HUES64 (cell line): Measurements from ENCODE around the gene LSAMP.
"Not testable (repeated sequence)": the region's sequence is repeated elsewhere in the genome, so short reads cannot be mapped to it uniquely, and the experiment has no call there.

Experiments
- H3K27ac ChIP-seq: 2 replicates; pipeline ENCODE4 v1.7.0; 2013; ENCODE audit warnings: low read depth, low read length, inconsistent platforms
- H3K27me3 ChIP-seq: 2 replicates; pipeline ENCODE4 v1.6.1; 2013; ENCODE audit warnings: mild to moderate bottlenecking, low read length; ENCODE audit not compliant: insufficient read depth
- H3K36me3 ChIP-seq: 2 replicates; pipeline ENCODE4 v1.6.1; 2013; ENCODE audit warnings: mild to moderate bottlenecking, low read length; ENCODE audit not compliant: insufficient read depth
- H3K4me1 ChIP-seq: 2 replicates; pipeline ENCODE4 v1.6.1; 2013; ENCODE audit warnings: mild to moderate bottlenecking, low read length, moderate library complexity; ENCODE audit not compliant: insufficient read depth
- H3K4me3 ChIP-seq: 2 replicates; pipeline ENCODE4 v1.5.1; 2013; ENCODE audit warnings: mild to moderate bottlenecking, low read length, moderate library complexity
- H3K9ac ChIP-seq: 2 replicates; pipeline ENCODE4 v1.6.1; 2013; ENCODE audit warnings: mild to moderate bottlenecking, low read depth, low read length
- H3K9me3 ChIP-seq: 2 replicates; pipeline ENCODE4 v1.6.1; 2013; ENCODE audit warnings: low read depth, low read length; ENCODE audit not compliant: insufficient read depth
- WGBS: fragments of 150-250, 120-280 bp; methylation state at CpG from one replicate; pipeline ENCODE4 v1.1.7; 2013; ENCODE audit warnings: missing lambda C conversion rate; 5-methylcytosine and 5-hydroxymethylcytosine counted together

LSAMP gene

DNA sequence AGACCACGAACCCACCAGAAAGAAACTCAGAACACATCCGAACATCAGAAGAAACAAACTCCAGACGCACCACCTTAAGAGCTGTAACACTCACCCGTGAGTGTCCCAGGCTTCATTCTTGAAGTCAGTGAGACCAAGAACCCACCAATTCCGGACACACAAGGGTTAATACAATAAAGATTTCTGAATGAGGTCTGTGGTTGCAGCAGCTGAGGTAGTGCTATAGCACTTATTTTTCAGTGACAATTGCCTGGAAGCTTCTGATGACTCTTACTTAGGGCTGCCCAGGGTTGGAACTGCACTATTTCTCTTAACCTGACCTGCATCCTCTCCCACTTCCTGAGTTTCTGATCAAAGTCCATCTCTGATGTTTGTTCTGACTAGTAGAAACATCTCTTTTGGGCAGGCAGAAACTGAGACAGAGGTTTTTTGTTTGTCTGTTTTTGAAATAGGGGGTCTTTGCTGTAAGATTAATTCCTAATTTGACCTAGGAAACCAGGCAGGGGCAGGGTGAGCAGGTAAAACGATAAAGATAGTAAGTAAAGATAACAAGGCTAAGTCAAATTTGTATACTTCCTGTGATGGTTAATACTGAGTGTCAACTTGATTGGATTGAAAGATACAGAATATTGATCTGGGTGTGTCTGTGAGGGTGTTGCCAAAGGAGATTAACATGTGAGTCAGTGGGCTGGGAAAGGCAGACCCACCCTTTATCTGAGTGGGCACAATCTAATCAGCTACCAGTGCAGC is 652.9 kb downstream of the LSAMP start:
- peaks cover 15% of the 10 kb centered on the region for H3K4me1 ChIP-seq
- no peak overlapping the region for H3K9ac ChIP-seq
- peak overlapping the region; percentile 13; the same call in 1 of the 2 replicates for H3K4me3 ChIP-seq
- H3K27ac ChIP-seq: no peak overlapping the region
- no peaks in the 10 kb centered on the region for H3K27me3 ChIP-seq
- 59% methylated on average over 6 of the region's 6 CpGs for WGBS
- H3K36me3 ChIP-seq: no peaks in the 10 kb centered on the region
- H3K9me3 ChIP-seq: no peaks in the 10 kb centered on the region

GRCh38 chr3:115791271-115792153 is 653.8 kb downstream of the LSAMP start:
- H3K27ac ChIP-seq, H3K27me3 ChIP-seq, H3K9ac ChIP-seq, H3K36me3 ChIP-seq, H3K9me3 ChIP-seq, H3K4me3 ChIP-seq: not testable (repeated sequence)
- WGBS: 77% methylated on average over 55 of the region's 55 CpGs
- H3K4me1 ChIP-seq: peaks cover 15% of the 10 kb centered on the region

DNA sequence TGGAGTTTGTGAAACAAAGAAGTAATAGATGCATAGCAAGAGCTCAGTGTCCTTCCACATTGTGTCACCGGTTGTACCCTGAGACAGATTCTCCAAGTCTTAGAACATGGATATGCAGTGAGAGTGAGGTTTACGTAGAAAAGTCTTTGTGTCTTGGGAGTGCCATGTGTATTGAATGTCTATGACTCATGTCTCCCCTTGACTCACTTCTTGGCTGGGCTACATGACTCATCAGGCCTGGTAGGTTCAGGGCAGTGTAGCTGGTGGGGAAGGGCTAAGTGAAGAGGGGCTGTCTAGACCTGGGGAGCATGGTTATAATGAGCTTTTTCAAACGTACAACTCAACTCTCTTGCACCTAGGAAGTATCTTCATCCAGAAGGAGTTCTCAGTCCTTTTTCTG is 654.5 kb downstream of the LSAMP start:
- peaks cover 16% of the 10 kb centered on the region for H3K4me1 ChIP-seq
- H3K9me3 ChIP-seq: no peaks in the 10 kb centered on the region
- H3K27me3 ChIP-seq: no peaks in the 10 kb centered on the region
- no peak overlapping the region for H3K4me3 ChIP-seq
- H3K36me3 ChIP-seq: no peaks in the 10 kb centered on the region
- H3K27ac ChIP-seq: peak overlapping the region; percentile 26; the same call in 1 of the 2 replicates
- WGBS: 69% methylated on average over 2 of the region's 3 CpGs
- H3K9ac ChIP-seq: no peak overlapping the region; the same call in 1 of the 2 replicates

DNA sequence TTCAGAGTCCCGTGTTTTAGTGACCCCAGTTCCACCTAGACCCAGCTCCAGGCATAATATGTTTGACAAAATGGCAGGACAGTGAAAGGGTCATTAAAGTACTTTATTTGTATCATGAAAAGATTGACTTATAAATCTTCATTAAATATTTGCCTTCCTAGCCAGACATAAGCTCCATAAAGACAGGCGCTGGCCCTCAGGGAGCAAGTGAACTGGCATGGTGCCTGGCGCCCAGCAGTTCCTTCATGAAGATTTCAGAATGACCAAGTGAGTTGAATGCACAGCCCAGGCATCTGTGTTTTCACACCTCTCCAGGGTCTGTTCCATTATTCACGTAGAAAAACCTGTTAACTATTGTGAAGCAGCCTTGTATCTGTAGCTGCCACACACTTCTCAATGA is 655.8 kb downstream of the LSAMP start:
- 93% methylated on average over 4 of the region's 4 CpGs for WGBS
- H3K9ac ChIP-seq: no peak overlapping the region
- H3K36me3 ChIP-seq: no peaks in the 10 kb centered on the region
- no peaks in the 10 kb centered on the region for H3K27me3 ChIP-seq
- H3K4me1 ChIP-seq: peaks cover 25% of the 10 kb centered on the region
- H3K4me3 ChIP-seq: no peak overlapping the region
- no peak overlapping the region for H3K27ac ChIP-seq
- H3K9me3 ChIP-seq: no peaks in the 10 kb centered on the region

- no peak overlapping the region for H3K4me3 ChIP-seq
- H3K27ac ChIP-seq: no peak overlapping the region
- no peak overlapping the region for H3K9ac ChIP-seq
- no peaks in the 10 kb centered on the region for H3K36me3 ChIP-seq
- H3K27me3 ChIP-seq: no peaks in the 10 kb centered on the region
- WGBS: 91% methylated on average over 4 of the region's 4 CpGs
- no peaks in the 10 kb centered on the region for H3K9me3 ChIP-seq
- peaks cover 25% of the 10 kb centered on the region for H3K4me1 ChIP-seq
These were observed 656.3 kb downstream of the LSAMP start for GRCh38 chr3:115788921-115789470.

- peaks cover 20% of the 10 kb centered on the region for H3K4me1 ChIP-seq
- no peaks in the 10 kb centered on the region for H3K9me3 ChIP-seq
- no CpG with 5 or more reads among the region's 2 CpGs for WGBS
- H3K36me3 ChIP-seq: no peaks in the 10 kb centered on the region
- no peaks in the 10 kb centered on the region for H3K27me3 ChIP-seq
- H3K4me3 ChIP-seq: no peak overlapping the region
- no peak overlapping the region for H3K27ac ChIP-seq
- H3K9ac ChIP-seq: no peak overlapping the region
These were observed 657.5 kb downstream of the LSAMP start for GRCh38 chr3:115787818-115788217.

- H3K4me1 ChIP-seq: peaks cover 14% of the 10 kb centered on the region
- H3K9ac ChIP-seq: no peak overlapping the region
- no peaks in the 10 kb centered on the region for H3K36me3 ChIP-seq
- 92% methylated on average over 3 of the region's 4 CpGs for WGBS
- H3K4me3 ChIP-seq: no peak overlapping the region
- no peaks in the 10 kb centered on the region for H3K27me3 ChIP-seq
- no peaks in the 10 kb centered on the region for H3K9me3 ChIP-seq
- H3K27ac ChIP-seq: no peak overlapping the region
These were observed 659.5 kb downstream of the LSAMP start for GRCh38 chr3:115785782-115786181.

DNA sequence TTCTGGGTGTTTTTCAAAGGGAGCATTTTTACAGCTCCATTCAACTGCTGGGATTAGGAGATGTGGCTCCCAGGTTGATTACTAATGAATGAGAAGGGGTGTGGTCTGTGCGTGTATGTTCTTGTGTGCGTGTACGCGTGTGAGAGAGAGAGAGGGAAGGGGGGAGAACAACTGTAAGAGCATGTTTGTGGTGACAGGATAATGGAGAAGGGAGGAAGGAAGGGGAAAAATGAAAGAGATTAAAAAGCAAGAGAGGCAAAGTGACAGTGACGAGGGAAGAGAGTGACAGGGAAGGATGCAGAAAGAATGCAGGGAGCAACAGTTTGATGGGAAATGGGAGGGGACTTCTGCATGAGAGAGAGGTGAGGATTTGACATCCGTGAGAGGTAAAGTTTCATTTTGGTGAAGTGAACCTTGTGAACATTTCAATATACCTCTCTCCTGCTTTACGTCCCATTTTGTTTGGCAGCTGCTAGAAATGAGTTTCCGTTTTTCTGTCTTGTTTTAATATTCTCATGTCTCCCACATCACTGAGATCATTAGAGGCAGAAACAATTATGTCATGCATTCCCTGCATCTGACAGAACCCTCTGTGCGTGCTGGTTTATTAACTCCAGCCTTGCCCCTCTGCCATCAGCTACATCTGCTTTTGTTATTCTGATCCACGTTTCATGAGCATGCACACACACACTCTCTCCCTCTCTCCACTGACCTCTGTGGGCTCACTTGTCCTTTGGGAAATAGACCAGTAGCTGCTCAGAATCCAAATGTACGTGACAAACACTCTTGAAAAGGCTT is 660.3 kb downstream of the LSAMP start:
- no peaks in the 10 kb centered on the region for H3K27me3 ChIP-seq
- no peaks in the 10 kb centered on the region for H3K36me3 ChIP-seq
- H3K27ac ChIP-seq: no peak overlapping the region
- H3K9ac ChIP-seq: no peak overlapping the region
- peaks cover 10% of the 10 kb centered on the region for H3K4me1 ChIP-seq
- 20% methylated on average over 11 of the region's 11 CpGs for WGBS
- peak overlapping the region; percentile 78 for H3K4me3 ChIP-seq
- no peaks in the 10 kb centered on the region for H3K9me3 ChIP-seq

DNA sequence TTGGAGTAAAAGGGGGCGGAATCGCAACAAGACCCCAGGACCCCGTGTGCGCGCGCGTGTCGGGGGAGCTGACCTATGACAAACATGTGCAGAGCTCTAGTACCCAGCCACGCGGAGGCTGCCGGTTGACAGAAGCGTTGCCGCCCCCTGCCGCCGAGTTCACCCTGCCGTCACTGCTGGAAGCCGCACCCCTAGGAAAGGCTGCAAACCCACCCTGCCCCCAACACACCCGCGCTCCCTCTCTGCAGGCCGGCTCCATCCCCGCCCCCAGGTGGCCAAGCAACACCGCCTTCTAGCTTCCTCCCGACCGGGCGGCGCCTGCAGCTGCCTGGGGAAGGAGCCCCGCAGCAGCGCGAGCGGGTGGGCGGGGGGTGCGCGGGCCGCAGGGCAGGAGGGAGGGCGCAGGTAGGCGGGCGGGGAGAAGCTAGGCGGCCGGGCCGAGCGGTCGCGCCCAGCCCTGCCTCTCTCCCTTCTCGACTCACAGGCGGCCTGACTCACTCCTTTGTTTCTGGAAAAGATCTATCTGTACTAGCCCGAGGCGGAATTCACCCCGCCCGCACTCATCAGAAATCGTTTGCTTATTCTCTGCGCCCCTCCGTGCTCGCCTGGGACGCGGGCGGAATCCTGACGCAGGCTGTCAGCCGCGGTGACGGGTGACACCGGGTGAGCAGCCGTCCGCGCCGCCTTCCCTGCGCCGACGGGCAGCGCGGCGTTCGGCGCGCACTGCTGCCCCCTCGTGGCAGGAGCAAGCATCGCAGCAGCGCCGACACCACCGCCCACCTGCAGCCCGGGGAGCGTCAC is 661.1 kb downstream of the LSAMP start:
- Histone ChIP-seq H3K4me3 (peak overlapping the region; percentile 78), H3K27ac (peak overlapping the region; percentile 77; the same call in 1 of the 2 replicates), H3K27me3 (no peaks in the 10 kb centered on the region), H3K9ac (peak overlapping the region; percentile 55), H3K9me3 (no peaks in the 10 kb centered on the region), H3K4me1 (peaks cover 10% of the 10 kb centered on the region; the same call in 1 of the 2 replicates), H3K36me3 (no peaks in the 10 kb centered on the region)
- WGBS: under 1% methylated on average over 81 of the region's 81 CpGs

- H3K4me3 ChIP-seq: peak overlapping the region; percentile 78
- H3K27ac ChIP-seq, H3K27me3 ChIP-seq, H3K9ac ChIP-seq, H3K36me3 ChIP-seq, H3K9me3 ChIP-seq: not testable (repeated sequence)
- H3K4me1 ChIP-seq: peaks cover 10% of the 10 kb centered on the region; the same call in 1 of the 2 replicates
- 85% methylated on average over 12 of the region's 13 CpGs for WGBS
These were observed 661.9 kb downstream of the LSAMP start for GRCh38 chr3:115783426-115783825.
